ENCODE data around the gene SMARCC2. TPM values are rescaled to one million over a fixed set of nuclear protein-coding genes. Genes with fewer than 3 reads are reported as not detected.
"Not testable (repeated sequence)": the region's sequence is repeated elsewhere in the genome, so short reads cannot be mapped to it uniquely, and the experiment has no call there.

SMARCC2 gene
- total RNA-seq, 2 experiments from 2014 or later, result 68.3 to 137 TPM

DNA sequence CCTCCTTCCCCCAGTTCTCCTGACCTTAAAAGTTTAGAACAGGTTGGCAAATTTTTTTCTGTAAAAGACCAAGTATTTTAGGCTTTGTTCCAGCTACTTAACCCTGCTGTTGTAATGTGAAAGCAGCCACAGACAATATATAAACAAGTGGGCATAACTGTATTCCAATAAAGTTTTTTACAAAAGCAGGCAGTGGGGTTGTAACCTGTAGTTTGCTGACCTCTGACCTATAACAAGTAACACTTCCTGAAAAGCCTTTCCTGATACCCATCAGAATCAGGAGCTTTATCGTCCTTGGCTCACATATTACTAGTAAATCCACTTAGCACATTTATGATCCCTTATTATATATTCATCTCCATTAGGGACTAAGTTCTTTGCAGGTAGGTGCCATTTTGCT lies 13.1 kb upstream of the SMARCC2 start:
- H4K20me1 ChIP-seq (ENCODE audit: insufficient read depth, low read length), result no peaks in the 10 kb centered on the region
- no peaks in the 10 kb centered on the region for H3K9me2 ChIP-seq (ENCODE audit: insufficient read depth, low read length)
- POLR2A ChIA-PET, result interaction anchor here (0.6 to 2.2 kb wide), 3 partner anchors 18 to 243 kb away, joined by 4 to 12 read pairs (median 6); partner anchors contain the start of gene RNF41
- BruUV-seq (replicated peaks), result no TSS peak
- peaks cover 28% of the 10 kb centered on the region for H3K4me1 ChIP-seq (ENCODE audit: insufficient read depth, low read length, poor library complexity, severe bottlenecking)
- CTCF ChIA-PET (ENCODE audit: unreplicated experiment), result no interaction called here
- H2AFZ ChIP-seq (ENCODE audit: low read length), result no peak overlapping the region
- no peaks in the 10 kb centered on the region for H3K9me3 ChIP-seq (ENCODE audit: low read length)
- H3K36me3 ChIP-seq (ENCODE audit: insufficient read depth, low read length), result peaks cover 33% of the 10 kb centered on the region
- no peak overlapping the region for H3K27ac ChIP-seq (ENCODE audit: low read depth, low read length, poor library complexity, severe bottlenecking)
- no peak overlapping the region for H3K4me3 ChIP-seq (ENCODE audit: low read depth, low read length, poor library complexity, severe bottlenecking)
- TF ChIP-seq EZH2phosphoT487 (IDR thresholded peaks at IDR 0.05; ENCODE audit: borderline replicate concordance, low read depth, low read length), result no peak
- TF ChIP-seq, protein P1, sequence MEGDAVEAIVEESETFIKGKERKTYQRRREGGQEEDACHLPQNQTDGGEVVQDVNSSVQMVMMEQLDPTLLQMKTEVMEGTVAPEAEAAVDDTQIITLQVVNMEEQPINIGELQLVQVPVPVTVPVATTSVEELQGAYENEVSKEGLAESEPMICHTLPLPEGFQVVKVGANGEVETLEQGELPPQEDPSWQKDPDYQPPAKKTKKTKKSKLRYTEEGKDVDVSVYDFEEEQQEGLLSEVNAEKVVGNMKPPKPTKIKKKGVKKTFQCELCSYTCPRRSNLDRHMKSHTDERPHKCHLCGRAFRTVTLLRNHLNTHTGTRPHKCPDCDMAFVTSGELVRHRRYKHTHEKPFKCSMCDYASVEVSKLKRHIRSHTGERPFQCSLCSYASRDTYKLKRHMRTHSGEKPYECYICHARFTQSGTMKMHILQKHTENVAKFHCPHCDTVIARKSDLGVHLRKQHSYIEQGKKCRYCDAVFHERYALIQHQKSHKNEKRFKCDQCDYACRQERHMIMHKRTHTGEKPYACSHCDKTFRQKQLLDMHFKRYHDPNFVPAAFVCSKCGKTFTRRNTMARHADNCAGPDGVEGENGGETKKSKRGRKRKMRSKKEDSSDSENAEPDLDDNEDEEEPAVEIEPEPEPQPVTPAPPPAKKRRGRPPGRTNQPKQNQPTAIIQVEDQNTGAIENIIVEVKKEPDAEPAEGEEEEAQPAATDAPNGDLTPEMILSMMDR (conservative IDR thresholded peaks at IDR 0.05; ENCODE audit: low read length), result no peak
- intact Hi-C loops (cut with micrococcal nuclease; ENCODE audit: unreplicated experiment), result no loop called here
- H3K79me2 ChIP-seq (ENCODE audit: insufficient read depth, low read depth, low read length), result no peaks in the 10 kb centered on the region
- H3K4me2 ChIP-seq (ENCODE audit: low read length), result no peak overlapping the region
- DNase-seq (ENCODE audit: low spot score), result no peak

DNA sequence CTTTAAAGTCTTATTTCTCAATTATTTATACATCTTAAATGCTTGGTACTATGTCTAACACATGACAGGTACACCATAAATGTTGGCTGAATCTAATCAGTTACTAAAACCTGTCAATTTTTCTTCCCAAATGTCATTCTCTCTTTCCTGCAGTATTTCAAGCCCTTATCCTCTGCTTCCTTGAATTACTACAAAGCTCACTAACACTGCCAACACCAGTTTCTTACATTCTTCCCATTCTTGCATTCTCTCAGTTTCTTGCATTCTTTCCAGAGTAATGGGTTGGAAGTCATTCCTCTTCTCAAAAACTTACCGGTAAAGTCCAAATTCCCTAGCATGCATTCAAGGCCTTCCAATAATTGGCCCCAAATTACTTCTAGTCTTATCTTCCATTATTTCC lies 9.6 kb upstream of the SMARCC2 start:
- no peak for DNase-seq (ENCODE audit: low spot score)
- BruUV-seq (replicated peaks), result no TSS peak
- no peaks in the 10 kb centered on the region for H3K79me2 ChIP-seq (ENCODE audit: insufficient read depth, low read depth, low read length)
- CTCF ChIA-PET (ENCODE audit: unreplicated experiment), result interaction anchor here (0.5 to 0.6 kb wide), 2 partner anchors 76 to 438 kb away, joined by 3 read pairs; no protein-coding TSS in a partner anchor
- H3K9me2 ChIP-seq (ENCODE audit: insufficient read depth, low read length), result no peaks in the 10 kb centered on the region
- H3K4me2 ChIP-seq (ENCODE audit: low read length), result no peak overlapping the region
- no peaks in the 10 kb centered on the region for H3K36me3 ChIP-seq (ENCODE audit: insufficient read depth, low read length)
- no peak overlapping the region for H2AFZ ChIP-seq (ENCODE audit: low read length)
- TF ChIP-seq, protein P1 (conservative IDR thresholded peaks at IDR 0.05; ENCODE audit: low read length), result no peak
- POLR2A ChIA-PET, result interaction anchor here (0.7 to 2.6 kb wide), 2 partner anchors 22 to 162 kb away, joined by 3 to 10 read pairs; partner anchors contain the start of gene RNF41
- intact Hi-C loops (cut with micrococcal nuclease; ENCODE audit: unreplicated experiment), result no loop called here
- H3K27ac ChIP-seq (ENCODE audit: low read depth, low read length, poor library complexity, severe bottlenecking), result no peak overlapping the region
- no peaks in the 10 kb centered on the region for H3K9me3 ChIP-seq (ENCODE audit: low read length)
- no peaks in the 10 kb centered on the region for H3K4me1 ChIP-seq (ENCODE audit: insufficient read depth, low read length, poor library complexity, severe bottlenecking)
- no peak overlapping the region for H3K4me3 ChIP-seq (ENCODE audit: low read depth, low read length, poor library complexity, severe bottlenecking)
- no peaks in the 10 kb centered on the region for H4K20me1 ChIP-seq (ENCODE audit: insufficient read depth, low read length)

DNA sequence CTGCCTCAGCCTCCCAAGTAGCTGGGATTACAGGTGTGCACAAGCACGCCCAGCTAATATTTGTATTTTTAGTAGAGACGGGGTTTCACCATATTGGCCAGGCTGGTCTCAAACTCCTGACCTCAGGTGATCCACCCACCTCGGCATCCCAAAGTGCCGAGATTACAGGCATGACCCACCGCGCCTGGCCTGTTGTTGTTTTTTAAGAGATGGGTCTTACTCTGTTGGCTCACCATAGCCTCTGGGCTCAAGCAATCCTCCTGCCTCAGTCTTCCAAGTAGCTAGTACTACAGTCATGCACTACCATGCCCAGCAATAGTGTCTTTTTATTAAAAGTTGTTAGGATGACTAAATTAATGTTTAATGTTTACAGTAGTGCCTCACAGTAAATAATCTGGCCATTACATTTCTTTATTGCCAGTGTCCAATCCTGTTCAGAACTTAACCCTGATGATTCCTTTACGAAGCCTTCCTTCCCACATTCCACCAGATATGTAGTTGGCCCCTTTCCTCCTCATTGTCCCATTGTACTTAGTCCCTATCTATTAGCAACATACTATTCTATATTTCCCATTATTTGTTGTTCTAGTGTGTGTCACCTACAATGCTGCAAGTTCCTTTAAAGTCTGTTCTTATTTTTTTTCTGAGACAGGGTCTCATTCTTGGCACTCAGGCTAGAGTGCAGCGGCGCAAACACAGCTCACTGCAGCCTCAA lies 8.8 kb upstream of the SMARCC2 start:
- DNase-seq (ENCODE audit: low spot score), result no peak
- ChIA-PET CTCF (ENCODE audit: unreplicated experiment) (interaction anchor here (0.5 to 0.6 kb wide), 2 partner anchors 75 to 439 kb away, joined by 3 read pairs; no protein-coding TSS in a partner anchor), POLR2A (interaction anchor here (2.6 kb wide), 1 partner anchor 23 kb away, joined by 10 read pairs; the partner anchor contains the start of gene RNF41)
- Histone ChIP-seq H4K20me1 (ENCODE audit: insufficient read depth, low read length) (no peaks in the 10 kb centered on the region), H3K4me2 (ENCODE audit: low read length) (no peak overlapping the region), H3K79me2 (ENCODE audit: insufficient read depth, low read depth, low read length) (no peaks in the 10 kb centered on the region), H3K36me3 (ENCODE audit: insufficient read depth, low read length) (no peaks in the 10 kb centered on the region), H3K9me2 (ENCODE audit: insufficient read depth, low read length) (no peaks in the 10 kb centered on the region), H3K27ac (ENCODE audit: low read depth, low read length, poor library complexity, severe bottlenecking) (no peak overlapping the region), H3K4me1 (ENCODE audit: insufficient read depth, low read length, poor library complexity, severe bottlenecking) (peaks cover 4% of the 10 kb centered on the region), H3K9me3 (ENCODE audit: low read length) (no peaks in the 10 kb centered on the region), H3K4me3 (ENCODE audit: low read depth, low read length, poor library complexity, severe bottlenecking) (no peak overlapping the region), H2AFZ (ENCODE audit: low read length) (no peak overlapping the region)
- no TSS peak for BruUV-seq (replicated peaks)
- intact Hi-C loops (cut with micrococcal nuclease; ENCODE audit: unreplicated experiment), result no loop called here
- no peak for TF ChIP-seq EZH2phosphoT487 (IDR thresholded peaks at IDR 0.05; ENCODE audit: borderline replicate concordance, low read depth, low read length)
- TF ChIP-seq, protein P1 (conservative IDR thresholded peaks at IDR 0.05; ENCODE audit: low read length), result no peak

DNA sequence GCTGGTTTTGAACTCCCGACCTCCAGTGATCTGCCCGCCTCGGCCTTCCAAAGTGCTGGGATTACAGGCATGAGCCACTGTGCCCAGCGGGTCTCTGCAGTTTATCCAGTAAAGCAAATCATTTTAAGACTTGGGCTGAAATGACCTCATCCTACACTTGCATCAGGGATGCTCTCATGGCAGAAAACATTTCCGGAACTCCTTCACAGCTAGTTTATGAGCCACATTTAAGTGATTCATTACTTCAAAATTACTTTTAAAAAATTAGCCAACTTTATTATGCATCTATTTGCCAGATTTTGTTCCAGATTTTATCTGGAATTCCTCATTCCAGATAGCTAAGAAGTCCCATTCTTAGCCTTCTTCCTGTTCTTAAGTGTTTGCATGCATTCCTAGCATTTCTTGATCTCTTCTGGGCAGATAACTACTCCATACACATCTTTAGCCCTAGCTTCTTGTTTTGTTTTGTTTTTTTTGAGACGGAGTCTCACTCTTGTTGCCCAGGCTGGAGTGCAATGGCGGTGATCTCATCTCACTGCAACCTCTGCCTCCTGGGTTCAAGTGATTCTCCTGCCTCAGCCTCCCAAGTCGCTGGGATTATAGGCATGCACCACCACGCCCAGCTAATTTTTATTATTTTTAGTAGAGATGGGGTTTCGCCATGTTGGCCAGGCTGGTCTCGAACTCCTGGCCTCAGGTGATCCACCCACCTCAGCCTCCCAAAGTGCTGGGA lies 7.7 kb upstream of the SMARCC2 start:
- intact Hi-C loops (cut with micrococcal nuclease; ENCODE audit: unreplicated experiment); H3K9me3 ChIP-seq (ENCODE audit: low read length); H3K79me2 ChIP-seq (ENCODE audit: insufficient read depth, low read depth, low read length); BruUV-seq (replicated peaks); H3K4me2 ChIP-seq (ENCODE audit: low read length); H2AFZ ChIP-seq (ENCODE audit: low read length); H3K36me3 ChIP-seq (ENCODE audit: insufficient read depth, low read length); DNase-seq (ENCODE audit: low spot score); H4K20me1 ChIP-seq (ENCODE audit: insufficient read depth, low read length); H3K4me3 ChIP-seq (ENCODE audit: low read depth, low read length, poor library complexity, severe bottlenecking); H3K27ac ChIP-seq (ENCODE audit: low read depth, low read length, poor library complexity, severe bottlenecking); H3K9me2 ChIP-seq (ENCODE audit: insufficient read depth, low read length); CTCF ChIA-PET (ENCODE audit: unreplicated experiment): not testable (repeated sequence)
- peaks cover 10% of the 10 kb centered on the region for H3K4me1 ChIP-seq (ENCODE audit: insufficient read depth, low read length, poor library complexity, severe bottlenecking)
- POLR2A ChIA-PET, result interaction anchor here (0.6 to 3.2 kb wide), 5 partner anchors 8 to 93 kb away, joined by 3 to 23 read pairs (median 9); partner anchors contain the start of genes PA2G4 and RNF41
